ENCODE data around the gene HS6ST2. TPM values are rescaled to one million over a fixed set of nuclear protein-coding genes. Genes with fewer than 3 reads are reported as not detected.
A peak's percentile ranks its signal among the peaks of the same experiment; 100 is the strongest.

The HS6ST2 gene
- total RNA-seq, 1 experiment from 2014 or later, result 1.3 TPM

GRCh38 chrX:132744470-132744869, 214.0 kb downstream of the HS6ST2 start:
- Histone ChIP-seq H3K36me3 (no peaks in the 10 kb centered on the region), H3K4me3 (no peak overlapping the region), H3K9me3 (no peaks in the 10 kb centered on the region), H3K27me3 (no peaks in the 10 kb centered on the region)
- no peak for DNase-seq

GRCh38 chrX:132743086-132743485, 215.3 kb downstream of the HS6ST2 start:
- no peak for DNase-seq
- Histone ChIP-seq H3K4me3 (no peak overlapping the region), H3K9me3 (no peaks in the 10 kb centered on the region), H3K36me3 (no peaks in the 10 kb centered on the region), H3K27me3 (no peaks in the 10 kb centered on the region)

GRCh38 chrX:132742246-132742645, 216.2 kb downstream of the HS6ST2 start:
- H3K36me3 ChIP-seq, result no peaks in the 10 kb centered on the region
- H3K4me3 ChIP-seq, result no peak overlapping the region
- H3K27me3 ChIP-seq, result no peaks in the 10 kb centered on the region
- no peak for DNase-seq
- no peaks in the 10 kb centered on the region for H3K9me3 ChIP-seq

GRCh38 chrX:132741689-132742088, 216.7 kb downstream of the HS6ST2 start:
- no peak for DNase-seq
- Histone ChIP-seq H3K9me3 (no peaks in the 10 kb centered on the region), H3K36me3 (no peaks in the 10 kb centered on the region), H3K27me3 (no peaks in the 10 kb centered on the region), H3K4me3 (no peak overlapping the region)

GRCh38 chrX:132740316-132741123, 217.9 kb downstream of the HS6ST2 start:
- Histone ChIP-seq H3K36me3 (no peaks in the 10 kb centered on the region), H3K4me3 (no peak overlapping the region), H3K27me3 (no peaks in the 10 kb centered on the region), H3K9me3 (no peaks in the 10 kb centered on the region)
- no peak for DNase-seq

GRCh38 chrX:132738951-132739350, 219.5 kb downstream of the HS6ST2 start:
- Histone ChIP-seq H3K27me3 (no peaks in the 10 kb centered on the region), H3K9me3 (no peaks in the 10 kb centered on the region), H3K36me3 (no peaks in the 10 kb centered on the region), H3K4me3 (no peak overlapping the region)
- DNase-seq, result no peak

- Histone ChIP-seq H3K4me3 (no peak overlapping the region), H3K9me3 (no peaks in the 10 kb centered on the region)
- peak; percentile 82 for DNase-seq
These were observed 220.7 kb downstream of the HS6ST2 start for GRCh38 chrX:132737743-132738142.

GRCh38 chrX:132732236-132732635, 226.2 kb downstream of the HS6ST2 start:
- H3K27me3 ChIP-seq, result no peaks in the 10 kb centered on the region
- no peak overlapping the region for H3K4me3 ChIP-seq
- H3K9me3 ChIP-seq, result no peaks in the 10 kb centered on the region
- no peak for DNase-seq
- H3K36me3 ChIP-seq, result no peaks in the 10 kb centered on the region

More at GRCh38 chrX:132737743-132738142, 220.7 kb downstream of the HS6ST2 start:
- no peaks in the 10 kb centered on the region for H3K27me3 ChIP-seq
- H3K36me3 ChIP-seq, result no peaks in the 10 kb centered on the region

GRCh38 chrX:132730726-132731125, 227.7 kb downstream of the HS6ST2 start:
- H3K9me3 ChIP-seq, result no peaks in the 10 kb centered on the region
- no peaks in the 10 kb centered on the region for H3K27me3 ChIP-seq

GRCh38 chrX:132730266-132730665, 228.2 kb downstream of the HS6ST2 start:
- DNase-seq, result no peak
- Histone ChIP-seq H3K9me3 (no peaks in the 10 kb centered on the region), H3K36me3 (no peaks in the 10 kb centered on the region), H3K4me3 (no peak overlapping the region), H3K27me3 (no peaks in the 10 kb centered on the region)

More at GRCh38 chrX:132730726-132731125, 227.7 kb downstream of the HS6ST2 start:
- no peak overlapping the region for H3K4me3 ChIP-seq
- DNase-seq, result no peak
- no peaks in the 10 kb centered on the region for H3K36me3 ChIP-seq

GRCh38 chrX:132728296-132728695, 230.1 kb downstream of the HS6ST2 start:
- no peak for DNase-seq
- H3K27me3 ChIP-seq, result no peaks in the 10 kb centered on the region
- H3K36me3 ChIP-seq, result no peaks in the 10 kb centered on the region
- no peaks in the 10 kb centered on the region for H3K9me3 ChIP-seq
- H3K4me3 ChIP-seq, result no peak overlapping the region

GRCh38 chrX:132718431-132718958, 239.9 kb downstream of the HS6ST2 start:
- Histone ChIP-seq H3K27me3 (no peaks in the 10 kb centered on the region), H3K9me3 (no peaks in the 10 kb centered on the region), H3K4me3 (no peak overlapping the region), H3K36me3 (no peaks in the 10 kb centered on the region)
- no peak for DNase-seq

GRCh38 chrX:132716006-132716405, 242.4 kb downstream of the HS6ST2 start:
- no peaks in the 10 kb centered on the region for H3K36me3 ChIP-seq
- H3K27me3 ChIP-seq, result no peaks in the 10 kb centered on the region
- no peaks in the 10 kb centered on the region for H3K9me3 ChIP-seq
- H3K4me3 ChIP-seq, result no peak overlapping the region
- DNase-seq, result no peak

GRCh38 chrX:132714913-132715312, 243.5 kb downstream of the HS6ST2 start:
- no peaks in the 10 kb centered on the region for H3K27me3 ChIP-seq
- H3K9me3 ChIP-seq, result no peaks in the 10 kb centered on the region
- H3K4me3 ChIP-seq, result no peak overlapping the region
- H3K36me3 ChIP-seq, result no peaks in the 10 kb centered on the region
- DNase-seq, result no peak

GRCh38 chrX:132712350-132712749, 246.1 kb downstream of the HS6ST2 start:
- Histone ChIP-seq H3K4me3 (no peak overlapping the region), H3K9me3 (no peaks in the 10 kb centered on the region), H3K27me3 (no peaks in the 10 kb centered on the region), H3K36me3 (no peaks in the 10 kb centered on the region)
- no peak for DNase-seq

GRCh38 chrX:132710656-132711155, 247.7 kb downstream of the HS6ST2 start:
- DNase-seq, result no peak
- Histone ChIP-seq H3K4me3 (no peak overlapping the region), H3K36me3 (no peaks in the 10 kb centered on the region), H3K9me3 (no peaks in the 10 kb centered on the region), H3K27me3 (no peaks in the 10 kb centered on the region)

GRCh38 chrX:132708529-132708928, 249.9 kb downstream of the HS6ST2 start:
- Histone ChIP-seq H3K27me3 (no peaks in the 10 kb centered on the region), H3K36me3 (no peaks in the 10 kb centered on the region), H3K4me3 (no peak overlapping the region), H3K9me3 (no peaks in the 10 kb centered on the region)
- no peak for DNase-seq

GRCh38 chrX:132704769-132705168, 253.7 kb downstream of the HS6ST2 start:
- H3K9me3 ChIP-seq, result no peaks in the 10 kb centered on the region
- H3K36me3 ChIP-seq, result no peaks in the 10 kb centered on the region
- no peak for DNase-seq
- H3K4me3 ChIP-seq, result no peak overlapping the region
- H3K27me3 ChIP-seq, result no peaks in the 10 kb centered on the region

Data from MG63 (cell line).